HepG2 (cell line): ENCODE data around the gene EPHA10.

Experiments
- CC2D1A ChIP-seq: sonication (generic); formaldehyde crosslinking; IDR thresholded peaks from 2 replicates; pipeline ENCODE4 v1.8.1; 2023; ENCODE audit warnings: mild to moderate bottlenecking, missing genetic modification reagents
- CTCF ChIP-seq: sonication (generic); formaldehyde crosslinking; IDR thresholded peaks from 2 replicates; pipeline ENCODE4 v1.5.0; 2020; ENCODE audit warnings: mild to moderate bottlenecking, missing genetic modification reagents, moderate library complexity
- NR1H2 ChIP-seq: sonication (generic); formaldehyde crosslinking; IDR thresholded peaks from 2 replicates; pipeline ENCODE4 v1.8.1; 2022; ENCODE audit warnings: low read depth, missing genetic modification reagents, borderline replicate concordance
- SMAD3 ChIP-seq: sonication (generic); formaldehyde crosslinking; IDR thresholded peaks from 2 replicates; pipeline ENCODE4 v1.4.0; 2020; ENCODE audit warnings: missing genetic modification reagents
- TEF ChIP-seq: sonication (generic); formaldehyde crosslinking; IDR thresholded peaks from 2 replicates; pipeline ENCODE4 v1.5.0; 2020; ENCODE audit warnings: missing genetic modification reagents
- ZNF407 ChIP-seq: sonication (generic); formaldehyde crosslinking; IDR thresholded peaks from one replicate; pipeline ENCODE4 v1.5.1; 2020; ENCODE audit warnings: mild to moderate bottlenecking, missing genetic modification reagents; ENCODE audit errors: not compliant biosample characterization
- ZNF44 ChIP-seq: sonication (generic); formaldehyde crosslinking; IDR thresholded peaks from 2 replicates; pipeline ENCODE4 v1.5.1; 2020; ENCODE audit warnings: mild to moderate bottlenecking, missing genetic modification reagents
- ZNF550 ChIP-seq: sonication (generic); formaldehyde crosslinking; IDR thresholded peaks from 2 replicates; pipeline ENCODE4 v1.4.0; 2020; ENCODE audit warnings: mild to moderate bottlenecking, missing genetic modification reagents, borderline replicate concordance
- ZSCAN29 ChIP-seq: sonication (generic); formaldehyde crosslinking; conservative IDR thresholded peaks from 2 replicates; pipeline ENCODE4 v1.4.0; 2020; ENCODE audit warnings: mild to moderate bottlenecking, missing genetic modification reagents

- TF ChIP-seq SMAD3 (CRISPR knock-in tag) (no peak), CTCF (CRISPR knock-in tag) (no peak), ZNF550 (CRISPR knock-in tag) (no peak), ZSCAN29 (CRISPR knock-in tag) (no peak), ZNF44 (CRISPR knock-in tag) (no peak), TEF (CRISPR knock-in tag) (no peak), ZNF407 (CRISPR knock-in tag) (no peak), CC2D1A (CRISPR knock-in tag) (no peak), NR1H2 (CRISPR knock-in tag) (no peak)
These were observed 36.5 kb downstream of the EPHA10 start for GRCh38 chr1:37728416-37728815.
